ENCODE measurements around the gene CNGB1.
"Not testable (repeated sequence)": the region's sequence is repeated elsewhere in the genome, so short reads cannot be mapped to it uniquely, and the experiment has no call there.

Gene CNGB1

DNA sequence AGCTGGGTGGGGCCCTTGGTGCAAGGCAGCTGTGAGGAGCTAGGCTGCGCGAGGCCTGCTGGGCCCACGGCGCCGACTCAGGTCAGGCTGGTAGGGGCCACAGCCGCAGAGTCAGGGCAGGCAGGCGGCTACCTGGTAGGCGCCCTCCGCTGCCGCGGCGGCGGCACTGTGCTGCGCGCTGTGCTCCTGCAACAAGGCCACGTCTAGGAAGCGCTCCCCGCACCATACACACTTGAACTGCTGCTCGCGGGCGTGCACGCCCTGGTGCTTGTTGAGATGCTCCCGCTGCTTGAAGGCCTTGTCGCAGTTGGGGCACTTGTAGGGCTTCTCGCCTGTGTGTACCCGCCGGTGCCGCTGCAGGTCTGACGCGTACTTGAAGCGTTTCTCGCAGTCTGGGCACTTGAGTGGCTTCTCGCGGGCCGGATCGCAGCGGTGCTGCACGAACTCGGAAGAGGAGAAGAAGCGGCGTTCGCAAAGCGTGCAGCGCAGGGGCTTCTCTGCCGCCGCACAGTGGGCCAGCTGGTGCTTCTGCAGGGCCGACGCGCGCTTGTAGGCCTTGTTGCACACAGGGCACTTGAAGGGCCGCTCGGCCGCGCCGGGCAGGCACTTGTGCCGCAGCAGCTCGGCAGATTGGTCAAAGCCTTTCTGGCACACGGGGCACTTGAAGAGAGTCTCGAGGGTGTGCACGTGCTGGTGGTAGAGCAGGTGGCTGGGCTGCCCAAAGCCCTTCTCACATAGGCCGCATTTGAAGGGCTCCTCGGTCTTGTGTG, 25.7 kb upstream of the CNGB1 start:
- DNase-seq, result no peak

DNA sequence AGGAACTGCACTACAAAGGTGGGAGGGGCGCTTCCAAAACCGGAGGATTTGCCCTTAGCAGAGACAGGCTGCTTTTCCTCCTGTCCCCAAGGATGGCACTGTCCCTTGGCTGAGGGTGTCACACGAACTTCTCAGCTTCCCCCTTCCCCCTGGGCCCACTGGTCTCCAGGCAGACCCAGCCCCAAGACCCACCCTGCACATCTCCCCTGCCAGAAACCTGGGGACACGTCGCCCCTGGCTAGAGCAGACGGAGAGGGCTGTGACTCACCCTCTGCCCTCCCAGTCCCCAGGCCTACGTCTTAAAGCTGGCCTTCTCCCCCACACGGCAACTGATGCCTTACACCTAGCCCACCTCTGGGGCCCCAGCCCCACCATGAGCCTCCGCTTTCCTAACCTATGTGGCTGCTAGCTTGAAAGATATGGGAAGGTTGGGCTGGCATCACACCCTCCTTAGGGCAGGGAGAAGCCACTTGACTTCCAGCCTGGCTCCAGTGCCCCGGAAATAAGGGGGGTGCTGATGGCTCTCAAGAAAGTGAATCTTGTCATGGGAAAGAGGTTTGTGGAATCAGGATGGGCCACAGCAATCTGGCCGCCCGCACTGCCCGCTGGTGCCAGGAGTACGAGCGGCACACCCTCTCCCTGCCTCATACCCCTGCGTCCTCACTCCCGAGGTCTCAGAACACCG, 24.9 kb upstream of the CNGB1 start:
- no peak for DNase-seq

DNA sequence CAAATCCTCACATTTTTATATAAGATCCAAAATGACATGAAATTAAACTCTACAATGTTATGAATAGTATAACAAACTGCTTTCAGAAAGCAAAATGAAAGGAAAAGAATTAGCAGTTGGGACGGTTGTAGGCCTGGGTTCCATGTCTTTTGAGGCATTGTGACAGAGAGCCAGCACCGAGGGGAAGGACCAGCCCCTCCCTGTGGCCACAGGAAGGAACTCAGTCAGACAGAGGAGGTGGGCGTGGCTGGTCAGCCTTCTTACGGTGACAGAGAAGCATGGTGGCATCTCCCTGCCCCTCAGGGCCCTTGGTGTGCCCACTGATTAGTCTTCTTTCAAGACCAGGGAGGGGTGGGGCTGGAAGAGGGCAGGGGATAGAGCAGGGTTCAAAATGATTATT, 23.9 kb upstream of the CNGB1 start:
- DNase-seq, result peak; percentile 42

DNA sequence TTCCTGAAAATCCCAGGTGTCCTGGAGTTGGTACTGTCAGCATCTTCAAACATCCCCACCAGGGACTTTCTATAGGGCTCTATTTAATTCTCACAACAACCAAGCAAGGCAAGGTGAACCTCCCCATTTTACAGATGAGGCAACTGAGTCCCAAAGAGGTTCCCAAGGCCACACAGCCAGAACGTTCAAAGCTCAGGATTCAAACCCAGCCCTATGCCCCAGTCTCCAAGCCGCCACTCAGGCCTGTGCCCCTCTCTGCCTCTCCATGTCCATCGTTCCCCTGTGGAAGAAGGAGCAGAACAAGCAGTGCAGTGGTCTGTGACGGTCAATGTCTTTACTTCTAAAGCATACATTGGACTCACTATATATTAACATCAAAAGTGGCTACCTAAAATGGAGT, 23.4 kb upstream of the CNGB1 start:
- DNase-seq, result no peak

DNA sequence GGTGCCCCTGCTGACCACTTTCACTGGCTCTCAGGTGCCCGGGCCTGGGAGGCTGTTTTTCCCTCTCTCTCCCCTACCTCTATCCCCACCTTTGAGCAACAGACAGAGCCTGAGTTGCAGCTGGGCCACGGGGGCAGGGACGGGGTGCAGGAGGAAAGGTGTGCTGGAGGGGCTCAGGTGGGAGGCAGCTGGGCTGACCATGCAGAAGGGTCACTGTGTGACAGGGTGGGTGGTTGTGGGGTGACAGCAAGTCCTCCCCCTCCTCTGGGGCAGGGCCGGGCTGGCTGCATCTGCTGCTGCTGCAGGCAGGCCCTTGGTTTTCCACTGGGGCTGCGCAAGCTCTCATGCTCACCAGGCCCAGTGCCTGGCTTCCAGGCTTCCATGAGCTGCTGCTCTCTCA, 23.0 kb upstream of the CNGB1 start:
- no peak for DNase-seq

DNA sequence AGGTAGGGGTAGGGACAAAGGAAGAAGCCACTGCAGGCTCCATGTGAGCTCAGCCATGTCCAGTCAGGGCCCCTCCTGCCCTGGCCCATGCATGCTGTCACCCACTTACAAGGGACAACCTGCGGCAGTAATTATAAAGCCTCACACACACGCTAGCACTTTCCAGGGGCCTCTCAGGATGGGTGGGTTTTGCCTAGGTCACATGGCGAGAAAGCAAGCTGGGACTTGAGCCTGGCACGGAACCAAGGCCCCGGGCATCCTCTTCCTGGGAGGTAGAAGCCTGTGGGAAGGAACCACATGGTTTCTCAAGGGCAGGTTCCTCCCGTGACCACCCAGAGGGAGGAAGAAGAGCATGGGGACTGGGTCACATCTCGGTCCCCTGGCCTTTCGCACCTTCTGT, 22.5 kb upstream of the CNGB1 start:
- DNase-seq, result no peak

DNA sequence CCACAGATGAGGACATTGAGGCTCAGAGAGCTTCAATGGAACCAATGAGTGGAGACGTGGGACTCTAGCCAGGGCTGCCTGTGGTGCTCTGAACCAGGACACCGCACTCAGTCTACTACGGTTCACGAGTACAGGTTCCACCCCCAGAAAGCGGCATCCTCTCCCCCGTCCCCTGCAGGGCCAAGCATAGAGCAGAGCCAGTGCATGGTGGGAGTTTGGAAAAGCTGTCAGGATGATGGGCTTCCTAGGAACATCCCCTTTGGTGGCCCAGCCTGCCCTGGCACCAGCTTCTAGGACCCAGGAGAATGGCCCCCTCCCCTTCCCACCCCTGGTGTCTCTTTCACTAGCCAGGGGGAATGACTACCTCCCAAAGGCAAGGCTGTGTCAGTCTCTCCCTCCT, 21.2 kb upstream of the CNGB1 start:
- no peak for DNase-seq

DNA sequence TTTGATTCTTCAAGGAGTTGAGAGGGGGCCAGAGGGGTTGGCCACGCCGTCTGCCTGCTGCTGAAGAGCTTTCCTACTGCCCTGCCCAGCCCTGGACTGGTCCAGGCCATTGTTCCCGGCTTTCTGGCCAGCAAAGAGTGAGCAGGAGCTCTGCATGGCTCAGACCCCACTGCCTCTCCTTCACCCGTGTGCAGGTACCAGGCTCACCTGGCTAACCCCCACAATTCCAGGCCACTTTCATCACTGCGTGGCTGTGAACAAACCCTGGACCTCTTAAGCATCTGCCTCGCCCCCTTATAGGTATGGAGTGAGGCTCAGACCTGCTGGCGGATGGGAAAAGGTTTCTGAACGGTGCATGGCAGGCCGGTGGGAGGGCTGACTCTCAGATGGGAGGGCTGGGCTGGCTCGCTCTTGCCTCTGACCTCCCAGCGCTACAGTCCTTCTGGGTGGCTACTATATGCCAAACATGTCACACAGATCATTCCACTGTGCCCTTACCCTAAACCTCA, 20.7 kb upstream of the CNGB1 start:
- DNase-seq, result no peak

DNA sequence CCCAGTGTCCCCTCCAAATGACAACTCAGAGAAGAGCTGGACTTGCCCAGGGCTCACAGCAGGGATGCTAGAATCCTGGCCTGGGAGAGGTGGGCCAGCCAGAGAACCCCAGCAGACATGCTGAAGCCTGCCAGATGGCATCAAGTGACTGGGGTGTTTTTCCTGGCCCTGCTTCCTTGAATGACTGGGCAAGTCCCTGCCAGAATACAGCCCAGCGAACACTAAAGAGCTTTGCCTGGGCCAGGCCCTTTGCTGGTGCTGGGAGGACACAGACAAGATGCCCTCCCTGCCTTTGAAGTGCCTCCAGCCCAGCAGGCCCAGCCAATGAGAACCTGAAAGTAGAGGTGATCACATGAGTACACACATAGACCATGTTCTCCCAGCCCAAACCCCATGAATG, 18.0 kb upstream of the CNGB1 start:
- DNase-seq, result peak; percentile 19

DNA sequence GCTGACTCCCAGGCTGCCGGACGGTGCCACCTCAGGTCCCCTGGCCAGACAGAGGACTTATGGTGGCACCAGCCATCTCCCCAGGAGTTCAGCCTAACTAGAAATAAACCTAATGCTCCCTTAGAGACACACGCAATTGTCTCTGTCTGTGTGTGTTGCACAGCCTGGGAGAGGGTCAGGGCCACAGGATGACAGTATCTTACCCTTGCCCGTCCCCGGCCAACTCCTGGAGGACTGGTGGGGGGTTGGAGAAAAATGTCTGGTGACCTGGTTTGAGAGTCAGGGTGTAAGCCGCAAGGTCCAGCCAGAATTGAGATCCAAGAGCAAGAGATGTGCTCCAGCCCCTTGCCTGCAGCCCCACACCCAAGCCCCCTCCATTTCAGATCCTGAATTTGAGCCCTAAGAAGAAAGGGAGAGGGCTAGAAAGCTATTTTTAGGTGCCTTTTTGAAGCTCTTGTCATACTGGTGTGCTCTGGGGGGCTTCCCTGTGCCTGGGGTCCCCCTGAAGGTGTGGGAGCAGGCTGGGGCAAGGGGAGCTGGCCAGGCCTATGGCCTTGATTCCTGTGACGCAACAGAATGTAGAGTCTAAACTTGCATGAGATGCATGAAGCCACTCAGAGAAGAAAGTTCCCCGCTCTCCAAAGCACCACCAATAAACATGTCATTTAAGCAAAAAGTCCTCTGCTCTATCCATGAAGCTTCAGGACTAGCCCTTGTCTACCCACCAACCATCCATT, 16.7 kb upstream of the CNGB1 start:
- DNase-seq, result no peak

DNA sequence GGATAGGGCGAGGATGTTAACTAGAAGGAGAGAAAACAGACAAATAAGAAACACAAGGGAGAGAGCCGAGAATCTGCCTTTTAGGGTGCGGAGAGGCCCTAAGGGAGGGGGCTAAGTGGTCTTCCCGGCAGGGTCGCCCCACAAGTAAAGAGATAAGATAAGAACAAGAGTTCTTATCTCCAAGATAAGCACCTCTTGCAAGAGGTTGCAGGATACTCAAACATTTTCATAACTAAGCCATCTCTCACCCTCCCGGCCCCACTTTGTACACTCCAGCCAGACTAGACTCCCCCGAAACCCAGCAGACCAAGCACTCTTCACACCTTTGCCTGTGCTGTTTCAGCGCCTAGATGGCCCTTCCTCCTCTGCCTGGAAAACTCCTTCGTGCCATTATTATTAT, 15.3 kb upstream of the CNGB1 start:
- no peak for DNase-seq

DNA sequence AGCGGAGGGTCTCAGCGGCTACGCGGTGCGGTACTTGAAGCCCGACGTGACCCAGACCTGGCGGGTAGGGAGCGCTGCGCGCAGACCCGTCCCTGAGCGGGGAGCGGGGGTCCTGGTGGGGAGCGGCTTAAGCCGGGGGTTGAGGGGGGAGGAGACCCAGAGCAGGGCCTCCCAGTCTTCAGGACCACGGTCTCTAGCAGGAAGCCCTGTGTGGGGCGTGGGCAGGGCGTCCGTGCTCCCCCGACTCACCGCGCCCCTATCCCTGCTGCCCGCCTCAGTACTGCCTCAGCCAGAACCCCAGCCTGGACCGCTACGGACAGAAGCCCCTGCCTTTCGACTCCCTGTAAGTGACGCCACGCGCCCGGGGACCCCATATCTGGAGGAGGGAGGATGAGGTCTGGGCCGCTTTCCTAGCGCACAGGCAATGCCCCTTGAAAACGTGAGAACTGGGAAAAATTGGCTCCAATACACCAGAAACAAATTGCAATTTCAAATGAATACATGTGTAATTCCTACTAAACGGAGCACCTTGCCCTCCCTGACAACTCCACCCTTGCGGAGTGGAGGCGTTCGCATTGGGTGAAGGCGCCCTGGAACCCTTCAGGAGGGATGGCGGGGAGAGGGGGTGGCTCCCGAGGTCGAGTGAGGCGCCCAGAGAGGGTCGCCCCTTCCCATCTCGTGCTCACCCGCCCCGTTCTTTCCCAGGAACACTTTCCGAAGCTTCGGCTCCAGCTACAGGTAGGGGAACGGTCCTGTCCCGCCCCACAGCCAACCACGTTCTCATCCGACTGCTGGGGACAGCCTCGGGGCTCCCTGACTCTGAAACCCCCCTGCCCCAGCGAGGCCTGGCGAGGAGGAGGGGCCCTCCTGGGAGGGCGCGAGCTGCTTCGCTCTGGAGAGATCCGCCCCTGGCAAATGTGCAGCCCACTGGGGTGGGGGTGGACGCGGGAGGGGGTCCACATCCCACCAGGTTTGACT, 14.6 kb upstream of the CNGB1 start:
- DNase-seq, result no peak

DNA sequence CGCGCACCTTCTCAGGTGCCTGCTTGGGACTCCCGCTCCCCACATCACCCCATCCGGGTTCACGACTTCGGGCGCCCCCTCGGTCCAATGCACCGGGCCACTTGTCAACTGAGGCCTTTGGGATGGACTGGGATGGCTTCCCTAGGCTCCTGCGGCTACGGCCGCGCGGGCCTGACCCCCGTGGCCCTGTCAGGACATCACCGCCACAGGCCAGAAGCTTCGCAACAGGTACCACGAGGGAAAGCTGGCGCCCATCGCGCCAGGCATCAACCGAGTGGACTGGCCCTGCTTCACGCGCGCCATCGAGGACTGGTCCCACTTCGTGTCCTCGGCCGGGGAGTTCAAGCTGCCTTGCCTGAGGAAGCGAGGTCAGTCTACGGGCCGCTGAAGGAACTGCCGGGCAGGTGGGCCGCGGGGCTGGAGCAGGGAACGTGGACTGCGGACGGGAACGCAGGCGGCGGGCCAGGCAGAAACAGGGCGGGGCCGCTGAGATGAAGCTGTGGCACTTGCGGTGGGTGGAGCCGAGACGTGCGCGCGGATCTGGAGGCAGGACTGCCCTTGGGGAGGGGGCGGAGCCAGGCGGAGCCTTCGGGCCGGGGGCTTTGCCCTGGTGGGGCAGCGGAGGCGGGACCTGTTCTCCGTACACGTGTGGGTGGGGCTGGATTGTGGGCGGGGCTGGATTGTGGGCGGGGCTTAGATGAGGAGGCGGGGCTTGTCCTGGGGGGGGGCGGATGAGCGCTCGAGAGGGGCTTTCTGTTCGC, 13.7 kb upstream of the CNGB1 start:
- DNase-seq, result no peak

DNA sequence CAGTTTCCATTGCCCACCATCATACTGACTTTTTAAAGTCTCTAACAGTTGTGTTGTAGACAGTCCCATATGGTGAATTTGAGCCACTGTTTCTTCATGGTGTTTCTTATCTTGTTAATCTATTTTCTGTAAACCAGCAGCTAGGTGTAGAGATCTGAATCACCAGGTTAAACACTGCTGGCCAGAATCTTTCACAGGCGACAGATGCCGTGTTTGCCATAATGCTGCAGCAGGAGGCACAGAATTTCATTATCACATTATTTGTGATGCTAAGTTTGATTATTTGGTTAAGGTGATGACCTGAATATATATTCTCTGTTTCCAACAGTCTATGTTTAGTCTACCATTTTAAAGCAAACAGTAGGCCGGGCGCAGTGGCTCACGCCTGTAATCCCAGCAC, 11.5 kb upstream of the CNGB1 start:
- no peak for DNase-seq

DNA sequence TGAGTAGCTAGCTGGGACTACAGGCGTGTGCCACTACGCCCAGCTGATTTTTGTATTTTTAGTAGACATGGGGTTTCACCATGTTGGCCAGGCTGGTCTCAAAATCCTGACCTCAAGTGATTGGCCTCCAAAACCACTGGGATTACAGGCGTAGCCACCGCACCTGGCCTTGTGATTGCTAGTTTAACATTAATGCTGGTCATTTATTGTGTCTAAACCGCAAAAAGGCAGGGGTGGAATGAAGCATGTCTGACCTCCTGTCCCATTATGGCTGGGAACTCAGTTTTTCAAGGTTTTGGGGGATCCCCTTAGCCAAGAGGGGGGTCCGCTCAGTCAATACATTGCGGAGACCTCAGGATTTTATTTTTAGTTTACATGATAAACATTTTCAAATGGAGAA, 10.7 kb upstream of the CNGB1 start:
- no peak for DNase-seq

DNA sequence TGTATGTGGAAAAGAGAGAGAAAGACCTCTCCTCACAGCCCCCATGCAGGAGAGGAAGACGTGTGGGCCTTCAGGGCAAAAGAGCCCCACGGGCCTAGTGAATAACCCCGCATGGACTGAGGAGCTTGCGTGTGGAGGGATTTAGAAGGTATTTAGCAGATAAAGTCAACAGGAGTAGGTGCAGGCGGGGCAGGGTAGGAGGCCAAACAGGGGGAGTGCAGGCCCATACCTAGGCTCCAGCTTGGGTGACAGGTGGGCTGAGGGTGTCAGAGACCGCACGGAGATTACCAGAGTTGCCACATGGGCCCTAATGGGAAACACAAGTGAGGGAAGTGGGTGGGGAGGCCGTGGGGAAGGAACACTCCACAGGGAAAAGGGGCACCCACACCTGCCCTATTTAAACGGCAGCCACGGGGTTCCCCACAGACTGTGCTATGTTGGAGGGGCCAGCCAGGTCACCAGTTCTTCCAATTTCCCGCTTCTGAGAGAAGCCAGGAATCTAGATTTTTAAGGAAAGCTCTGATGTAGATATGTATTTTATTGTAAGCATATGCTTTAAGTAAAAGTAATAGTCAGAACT, 8.2 kb upstream of the CNGB1 start:
- DNase-seq, result no peak

DNA sequence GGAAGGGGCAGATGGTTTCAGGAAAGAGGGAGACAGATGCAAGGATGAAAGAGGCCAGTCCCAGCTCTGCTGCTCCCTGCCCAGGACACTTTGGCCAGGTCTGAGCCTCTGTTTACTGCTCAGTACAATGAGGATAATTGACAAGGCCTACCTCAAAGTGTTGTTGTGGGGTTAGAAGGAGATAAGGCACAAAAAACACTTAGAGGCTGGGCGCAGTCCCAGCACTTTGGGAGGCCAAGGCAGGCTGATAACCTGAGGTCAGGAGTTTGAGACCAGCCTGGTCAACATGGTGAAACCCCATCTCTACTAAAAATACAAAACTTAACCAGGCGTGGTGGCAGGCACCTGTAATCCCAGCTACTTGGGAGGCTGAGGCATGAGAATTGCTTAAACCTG, 7.1 kb upstream of the CNGB1 start:
- DNase-seq, result not testable (repeated sequence)

DNA sequence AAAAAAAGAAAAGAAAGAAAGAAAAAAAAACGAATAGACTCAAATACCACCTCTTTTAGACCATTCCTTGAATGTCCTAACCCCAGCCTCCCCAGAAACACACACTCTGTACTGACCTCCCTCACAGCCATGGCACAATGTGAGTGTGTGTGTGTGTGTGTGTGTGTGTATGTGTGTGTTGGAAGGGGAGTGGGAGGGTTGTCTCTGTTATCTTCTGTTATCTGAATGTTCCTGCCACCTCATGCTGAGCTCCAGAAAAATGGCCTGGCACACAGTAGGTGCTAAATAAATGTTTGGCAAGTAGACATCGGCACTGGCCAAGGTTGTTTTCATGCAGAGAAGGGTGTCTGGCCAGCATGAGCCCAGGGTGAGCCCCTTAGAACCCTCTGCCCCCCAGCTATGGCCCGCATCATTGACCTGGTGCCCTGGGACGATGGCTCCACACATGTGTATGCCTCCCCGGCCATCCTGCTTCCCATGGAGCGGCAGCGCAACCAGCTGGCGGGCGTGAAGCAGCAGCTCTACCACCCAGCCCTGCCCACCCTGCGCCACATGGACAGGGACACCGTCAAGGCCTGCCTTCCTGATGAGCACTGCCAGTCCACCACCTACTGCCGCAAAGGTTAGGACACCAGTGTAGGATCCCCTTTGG, 6.6 kb upstream of the CNGB1 start:
- DNase-seq, result no peak

DNA sequence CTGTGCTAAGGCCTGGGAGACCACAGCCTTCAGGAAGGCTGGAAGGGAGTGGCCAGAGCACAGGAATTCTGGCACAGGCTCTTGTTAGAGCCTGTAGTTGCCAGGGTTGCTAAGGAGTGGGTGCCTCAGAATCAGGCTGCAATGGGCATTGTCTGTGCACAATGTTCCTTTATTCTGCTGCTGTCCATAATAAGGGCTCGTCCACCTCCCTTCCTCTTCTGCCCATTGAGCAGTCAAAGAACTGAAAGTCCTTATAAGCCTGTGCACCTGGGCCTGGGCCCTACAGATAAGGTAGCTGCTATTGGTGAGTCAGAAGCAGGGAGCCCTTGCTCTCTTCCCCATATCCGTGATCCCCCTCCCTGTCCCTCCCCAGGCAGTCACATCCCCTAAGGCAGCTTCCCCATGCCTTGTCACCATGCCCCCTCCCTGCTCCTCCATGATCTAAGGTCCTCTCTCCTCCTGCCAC, 5.4 kb upstream of the CNGB1 start:
- no peak for DNase-seq

DNA sequence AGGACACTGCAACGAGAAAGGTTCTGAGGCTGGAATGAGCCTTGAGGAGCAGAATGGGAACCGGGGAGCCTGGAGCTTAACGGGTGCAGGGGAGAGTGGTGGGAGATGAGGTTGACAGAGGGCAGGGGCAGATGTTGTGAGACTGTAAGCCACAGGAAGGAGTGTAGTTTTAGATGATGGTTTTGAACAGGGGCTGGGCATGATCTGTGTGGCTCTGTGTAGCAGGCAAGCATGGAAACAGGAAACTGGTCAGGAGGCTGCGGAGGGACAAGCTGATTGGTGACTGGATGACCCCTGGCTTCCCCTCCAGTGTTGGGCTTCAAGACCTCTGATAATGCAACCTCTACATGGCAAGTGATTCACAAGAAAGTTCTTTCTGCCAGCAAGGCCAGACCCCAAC, 1.4 kb upstream of the CNGB1 start:
- no peak for DNase-seq

DNA sequence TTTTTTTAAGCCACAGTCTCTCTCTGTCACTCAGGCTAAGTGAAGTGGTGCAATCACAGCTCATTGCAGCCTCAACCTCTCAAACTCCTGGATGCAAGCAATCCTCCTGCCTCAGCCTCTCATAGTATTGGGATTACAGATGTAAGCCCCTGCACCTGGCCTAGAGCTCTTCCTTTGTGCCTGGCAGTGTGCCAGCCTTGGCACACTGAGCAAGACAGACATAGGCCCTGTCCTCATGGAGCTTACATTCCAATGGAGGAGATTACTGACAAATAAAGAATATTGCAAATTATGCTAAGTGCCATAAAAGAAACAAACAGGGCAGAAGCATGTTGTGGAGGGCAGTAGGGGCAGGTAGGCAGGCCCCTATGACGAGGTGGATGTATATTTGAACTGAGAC, 920 bp upstream of the CNGB1 start:
- DNase-seq, result no peak
